SK-N-SH (cell line): Measurements from ENCODE around the gene KAT2A.

Experiments
- EP300 ChIP-seq, 2 experiments: IDR thresholded peaks; 2 replicates each; pipeline versions ENCODE4 v1.4.0 to v1.6.1; 2012; ENCODE audit warnings: borderline replicate concordance in 1 of 2, low read depth in 1 of 2, low read length in 1 of 2
- FOXJ3 ChIP-seq: sonication (generic); formaldehyde crosslinking; IDR thresholded peaks from 2 replicates; pipeline ENCODE4 v1.5.1; 2020; ENCODE audit warnings: mild to moderate bottlenecking, missing genetic modification reagents
- MXI1 ChIP-seq: IDR thresholded peaks from 2 replicates; pipeline ENCODE4 v1.6.1; 2012; ENCODE audit warnings: mild to moderate bottlenecking, low read depth, low read length, improper control_type of control experiment
- POLR2AphosphoS5 ChIP-seq: IDR thresholded peaks from 2 replicates; pipeline ENCODE4 v1.6.1; 2012; ENCODE audit warnings: low read depth, low read length
- TF ChIP-seq, protein P1 (sequence below): fragments of 200-600 bp; sonication (generic); IDR thresholded peaks from 2 replicates; pipeline ENCODE4 v1.6.1; 2017; ENCODE audit warnings: antibody characterized with exemption, mild to moderate bottlenecking, moderate library complexity

- TF ChIP-seq, protein P1, sequence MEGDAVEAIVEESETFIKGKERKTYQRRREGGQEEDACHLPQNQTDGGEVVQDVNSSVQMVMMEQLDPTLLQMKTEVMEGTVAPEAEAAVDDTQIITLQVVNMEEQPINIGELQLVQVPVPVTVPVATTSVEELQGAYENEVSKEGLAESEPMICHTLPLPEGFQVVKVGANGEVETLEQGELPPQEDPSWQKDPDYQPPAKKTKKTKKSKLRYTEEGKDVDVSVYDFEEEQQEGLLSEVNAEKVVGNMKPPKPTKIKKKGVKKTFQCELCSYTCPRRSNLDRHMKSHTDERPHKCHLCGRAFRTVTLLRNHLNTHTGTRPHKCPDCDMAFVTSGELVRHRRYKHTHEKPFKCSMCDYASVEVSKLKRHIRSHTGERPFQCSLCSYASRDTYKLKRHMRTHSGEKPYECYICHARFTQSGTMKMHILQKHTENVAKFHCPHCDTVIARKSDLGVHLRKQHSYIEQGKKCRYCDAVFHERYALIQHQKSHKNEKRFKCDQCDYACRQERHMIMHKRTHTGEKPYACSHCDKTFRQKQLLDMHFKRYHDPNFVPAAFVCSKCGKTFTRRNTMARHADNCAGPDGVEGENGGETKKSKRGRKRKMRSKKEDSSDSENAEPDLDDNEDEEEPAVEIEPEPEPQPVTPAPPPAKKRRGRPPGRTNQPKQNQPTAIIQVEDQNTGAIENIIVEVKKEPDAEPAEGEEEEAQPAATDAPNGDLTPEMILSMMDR, result no peak
- TF ChIP-seq FOXJ3 (CRISPR knock-in tag), result no peak
- no peak for TF ChIP-seq POLR2AphosphoS5
- no peak for TF ChIP-seq MXI1
- TF ChIP-seq EP300 (IDR thresholded peaks at IDR 0.05; ENCODE audit: borderline replicate concordance in 1 of 2, low read depth in 1 of 2, low read length in 1 of 2), result no peak
Measured at GRCh38 chr17:42087736-42088705, 33.1 kb downstream of the KAT2A start.
